ENCODE measurements around the gene PDIA4.

PDIA4 gene

DNA sequence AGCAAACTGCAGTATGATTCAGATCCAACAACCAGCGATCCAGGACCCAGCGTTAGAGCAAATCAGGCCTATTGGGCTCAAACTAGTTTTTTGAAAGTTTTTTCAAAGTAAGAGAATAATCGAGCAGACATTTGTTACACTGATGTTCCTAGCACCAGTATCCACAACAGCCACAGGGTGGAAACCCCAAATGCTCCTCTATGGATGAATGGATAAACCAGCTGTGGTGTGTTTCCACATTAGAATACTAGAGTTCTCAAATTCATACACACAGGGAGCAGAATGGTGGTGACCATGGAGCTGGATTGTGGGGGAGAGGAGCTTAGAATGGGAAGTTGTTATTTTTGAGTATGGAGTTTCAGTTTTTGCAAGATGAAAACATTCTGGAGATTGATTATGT, 60.7 kb downstream of the PDIA4 start:
- no peak for DNase-seq (ENCODE audit: low read depth in 2 of 2)

- no peak for DNase-seq (ENCODE audit: low read depth in 2 of 2)
These were observed 61.3 kb downstream of the PDIA4 start for GRCh38 chr7:148967032-148967372.

GRCh38 chr7:148964483-148965267, 63.6 kb downstream of the PDIA4 start:
- no peak for DNase-seq (ENCODE audit: low read depth in 2 of 2)

- no peak for DNase-seq (ENCODE audit: low read depth in 2 of 2)
These were observed 64.5 kb downstream of the PDIA4 start for GRCh38 chr7:148963583-148964482.

GRCh38 chr7:148962823-148963582, 65.3 kb downstream of the PDIA4 start:
- no peak for DNase-seq (ENCODE audit: low read depth in 2 of 2)

- no peak for DNase-seq (ENCODE audit: low read depth in 2 of 2)
These were observed 65.9 kb downstream of the PDIA4 start for GRCh38 chr7:148962440-148962822.

DNA sequence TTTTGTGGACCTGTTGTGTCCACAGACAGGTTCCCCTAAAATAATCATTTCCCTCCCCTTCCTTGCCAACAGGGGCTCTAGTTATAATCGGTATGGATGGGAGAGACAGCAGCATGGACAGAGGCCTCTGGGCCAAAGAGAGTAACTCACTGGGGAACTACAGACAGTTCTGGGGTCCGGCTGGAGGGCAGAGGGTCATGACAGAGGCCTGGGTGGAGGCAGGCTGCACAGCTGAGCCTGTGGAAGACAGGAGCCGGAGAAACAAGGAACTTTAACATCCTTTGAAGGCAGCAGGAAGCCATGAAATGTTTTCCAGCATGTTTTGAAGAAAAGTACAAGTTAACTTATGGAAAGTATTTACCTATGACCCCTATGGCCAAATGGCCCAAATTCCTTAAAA, 68.6 kb downstream of the PDIA4 start:
- no peak for DNase-seq (ENCODE audit: low read depth in 2 of 2)

- no peak for DNase-seq (ENCODE audit: low read depth in 2 of 2)
These were observed 70.2 kb downstream of the PDIA4 start for GRCh38 chr7:148958061-148958460.

- DNase-seq (ENCODE audit: low read depth in 2 of 2) = no peak
These were observed 73.5 kb downstream of the PDIA4 start for GRCh38 chr7:148954766-148955165.

DNA sequence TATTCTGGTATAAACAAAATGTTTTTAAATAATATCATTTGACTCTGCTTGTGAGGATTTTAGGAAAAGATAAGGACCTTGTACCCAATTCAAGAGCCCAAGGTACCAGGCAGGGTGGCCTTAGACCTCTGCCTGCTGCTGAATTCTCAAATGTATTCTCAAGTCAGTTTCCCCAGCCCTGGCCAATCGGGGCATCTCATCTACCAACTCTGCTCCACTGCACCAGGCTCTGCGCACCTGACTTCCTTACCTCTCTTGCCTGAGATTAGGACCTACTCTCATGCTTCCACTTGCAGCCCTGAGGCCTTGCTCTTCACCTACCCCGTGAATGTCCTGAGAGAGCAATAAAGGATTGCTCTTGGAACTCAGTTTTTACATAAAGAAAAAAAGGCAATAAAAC, 74.6 kb downstream of the PDIA4 start:
- DNase-seq (ENCODE audit: low read depth in 2 of 2) = no peak
